HG02870 (cell line): ENCODE measurements around the gene B3GALT5.

Experiments used
- ATAC-seq: cut with Tn5 transposase; IDR thresholded peaks from one replicate; pipeline ENCODE4 v1.9.1; 2021; ENCODE audit warnings: mild to moderate bottlenecking, moderate library complexity; ENCODE audit not compliant: unreplicated experiment

B3GALT5 gene

DNA sequence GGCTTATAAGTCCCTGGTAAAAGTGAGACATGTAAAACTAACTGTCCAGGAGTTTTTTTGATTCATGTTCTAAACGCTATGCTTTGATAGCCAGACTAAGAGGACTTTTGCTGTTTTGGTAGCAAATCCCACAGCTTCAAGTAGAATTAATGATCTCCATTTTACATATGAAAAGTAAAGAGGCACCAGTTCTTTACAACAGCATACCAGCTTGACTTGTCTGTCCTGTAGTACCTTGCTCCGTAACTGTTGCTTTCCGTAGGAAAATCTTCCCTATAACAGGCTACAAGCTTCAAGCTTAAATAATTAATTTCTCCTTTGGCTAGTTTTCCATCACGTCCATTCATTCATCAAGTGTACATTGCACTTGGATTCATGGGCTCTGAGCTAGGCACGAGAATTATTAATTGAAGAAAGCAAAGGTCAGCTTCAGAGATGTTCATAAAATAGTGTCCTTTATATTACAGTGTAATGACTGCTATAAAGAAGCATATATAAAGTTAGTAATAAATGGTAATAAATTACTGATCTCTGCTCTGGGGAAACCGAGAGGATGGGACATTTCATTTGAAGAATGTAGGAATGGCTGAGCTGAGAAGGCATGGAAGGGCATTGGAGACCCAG is 29.2 kb downstream of the B3GALT5 start:
- no peak for ATAC-seq

GRCh38 chr21:39644062-39644560 is 31.4 kb downstream of the B3GALT5 start:
- no peak for ATAC-seq

DNA sequence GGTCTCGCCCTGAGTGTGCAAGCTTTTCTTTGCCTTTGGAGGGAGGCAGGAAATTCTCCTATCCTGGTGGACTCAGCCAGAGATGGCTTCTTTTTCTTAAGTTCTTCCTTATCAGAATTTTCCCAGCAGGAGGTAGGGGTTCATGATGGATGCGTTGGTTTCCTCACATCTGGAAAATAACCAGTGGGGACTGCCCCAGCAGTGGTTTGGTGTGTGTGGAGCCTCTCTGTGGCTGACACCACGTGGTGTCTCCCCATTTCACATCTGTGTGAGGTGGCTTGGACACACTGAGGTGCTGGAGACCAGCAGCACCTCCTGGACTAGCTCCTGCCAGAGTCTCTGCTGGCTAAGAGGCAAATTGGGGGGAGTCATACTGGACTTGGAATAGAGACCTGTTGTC is 32.6 kb downstream of the B3GALT5 start:
- ATAC-seq, result no peak

- ATAC-seq, result no peak
Observed at GRCh38 chr21:39647476-39647875, 34.7 kb downstream of the B3GALT5 start.

DNA sequence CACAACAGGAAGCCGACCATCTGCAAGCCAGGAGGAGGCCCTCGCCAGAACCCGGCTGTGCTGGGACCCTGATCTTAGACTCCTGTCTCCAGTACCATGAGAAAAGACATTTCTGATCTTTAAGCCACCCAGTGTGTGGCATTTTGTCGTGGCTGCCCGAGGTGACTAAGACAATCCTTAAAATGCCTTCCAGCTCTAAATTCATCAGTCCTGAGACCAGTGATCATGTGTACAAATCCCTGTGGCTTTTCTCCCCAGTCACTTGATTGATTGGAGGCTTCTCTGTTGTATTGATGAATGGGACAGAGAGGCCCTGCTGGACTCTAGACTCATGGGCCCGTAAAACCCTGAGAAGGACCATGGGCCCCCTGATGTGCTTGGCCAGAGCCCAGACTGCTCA is 36.1 kb downstream of the B3GALT5 start:
- no peak for ATAC-seq

- ATAC-seq, result no peak
Observed at GRCh38 chr21:39649526-39649925, 36.8 kb downstream of the B3GALT5 start.

GRCh38 chr21:39650306-39650705 is 37.6 kb downstream of the B3GALT5 start:
- ATAC-seq, result no peak

GRCh38 chr21:39650801-39651200 is 38.1 kb downstream of the B3GALT5 start:
- ATAC-seq, result no peak

GRCh38 chr21:39651206-39651605 is 38.5 kb downstream of the B3GALT5 start:
- no peak for ATAC-seq

GRCh38 chr21:39654951-39655350 is 42.2 kb downstream of the B3GALT5 start:
- ATAC-seq, result no peak

DNA sequence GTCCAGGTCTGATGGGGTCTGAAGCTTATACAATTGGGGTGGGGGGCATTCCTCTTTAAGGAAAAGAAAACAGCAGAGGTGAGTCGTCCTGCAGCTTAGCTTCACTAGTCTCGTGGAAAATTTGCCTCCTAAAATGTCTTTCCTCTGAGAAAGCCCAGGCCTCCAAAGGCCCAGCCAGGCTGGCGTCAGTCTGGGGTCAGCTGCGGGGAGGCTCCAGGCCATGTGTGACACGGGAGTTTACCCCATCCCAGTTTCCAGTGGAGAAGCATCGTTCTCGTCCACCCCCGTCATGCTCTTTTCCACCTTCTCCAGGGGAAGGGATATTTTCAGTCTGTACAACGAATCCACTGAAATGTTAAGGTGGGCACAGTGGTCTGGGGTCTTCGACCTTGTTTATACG is 42.8 kb downstream of the B3GALT5 start:
- ATAC-seq, result no peak

DNA sequence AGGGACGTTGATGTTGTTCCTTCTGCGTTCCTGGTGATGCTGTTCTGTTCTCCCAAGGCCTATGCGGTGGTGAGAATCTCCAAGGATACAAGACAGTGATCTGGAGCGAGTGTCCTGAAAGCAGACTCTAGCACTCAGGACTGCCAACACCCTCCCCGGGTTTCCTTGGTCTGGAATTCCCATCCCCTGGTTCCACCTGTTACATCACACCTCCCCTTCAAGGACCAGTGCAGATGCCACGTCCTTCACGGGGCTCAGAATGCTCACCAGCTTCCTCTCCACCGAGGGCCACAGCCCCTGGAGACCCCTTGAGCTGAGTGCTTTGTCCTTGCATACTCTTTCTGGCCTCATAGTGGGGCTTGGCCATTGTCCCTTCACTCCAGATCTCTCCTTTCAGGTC is 43.5 kb downstream of the B3GALT5 start:
- no peak for ATAC-seq

DNA sequence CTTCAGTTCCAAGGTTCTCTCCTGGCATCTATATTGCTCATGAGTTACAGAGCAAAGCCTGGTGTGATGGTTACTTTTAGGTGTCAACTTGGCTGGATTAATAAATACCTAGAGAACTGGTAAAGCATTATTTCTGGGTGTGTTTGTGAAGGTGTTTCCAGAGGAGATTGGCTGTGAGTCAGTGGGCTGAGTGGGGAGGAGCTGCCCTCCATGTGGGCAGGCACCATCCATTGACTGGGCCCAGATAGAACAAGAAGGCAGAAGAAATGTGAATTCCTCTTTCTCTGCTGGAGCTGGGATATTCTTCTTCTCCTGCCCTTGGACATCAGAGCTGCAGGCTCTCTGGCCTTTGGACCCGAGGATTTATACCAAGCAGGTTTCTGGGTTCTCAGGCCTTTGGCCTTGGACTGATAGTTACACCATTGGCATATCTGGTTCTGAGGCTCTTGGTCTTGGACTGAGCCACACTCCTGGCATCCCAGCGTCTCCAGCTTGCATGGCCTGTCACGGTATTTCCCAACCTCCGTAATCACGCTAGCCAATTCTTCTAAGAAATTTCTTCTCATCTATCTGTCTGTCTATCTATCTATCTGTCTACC is 44.5 kb downstream of the B3GALT5 start:
- ATAC-seq, result no peak

DNA sequence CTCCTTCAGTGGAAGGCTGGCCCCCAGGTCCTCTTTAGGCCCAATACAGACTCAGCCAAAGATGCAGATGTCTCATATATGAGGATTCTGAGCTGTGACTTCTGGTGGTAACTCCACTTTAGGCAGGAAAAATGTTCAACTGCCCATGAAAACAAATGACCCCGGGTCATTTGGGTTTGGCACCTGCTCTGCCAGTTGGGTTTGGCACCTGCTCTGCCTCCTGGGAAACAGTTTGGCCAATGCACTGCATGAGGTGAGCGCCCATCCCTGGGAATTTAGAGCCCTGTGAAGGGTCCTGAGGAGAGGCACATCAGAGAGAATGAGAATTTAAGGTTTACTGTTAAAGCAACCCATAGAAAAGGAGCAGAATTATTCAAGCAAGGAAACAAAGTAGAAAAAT is 45.3 kb downstream of the B3GALT5 start:
- ATAC-seq, result no peak

- no peak for ATAC-seq
Observed at GRCh38 chr21:39659070-39659815, 46.5 kb downstream of the B3GALT5 start.

DNA sequence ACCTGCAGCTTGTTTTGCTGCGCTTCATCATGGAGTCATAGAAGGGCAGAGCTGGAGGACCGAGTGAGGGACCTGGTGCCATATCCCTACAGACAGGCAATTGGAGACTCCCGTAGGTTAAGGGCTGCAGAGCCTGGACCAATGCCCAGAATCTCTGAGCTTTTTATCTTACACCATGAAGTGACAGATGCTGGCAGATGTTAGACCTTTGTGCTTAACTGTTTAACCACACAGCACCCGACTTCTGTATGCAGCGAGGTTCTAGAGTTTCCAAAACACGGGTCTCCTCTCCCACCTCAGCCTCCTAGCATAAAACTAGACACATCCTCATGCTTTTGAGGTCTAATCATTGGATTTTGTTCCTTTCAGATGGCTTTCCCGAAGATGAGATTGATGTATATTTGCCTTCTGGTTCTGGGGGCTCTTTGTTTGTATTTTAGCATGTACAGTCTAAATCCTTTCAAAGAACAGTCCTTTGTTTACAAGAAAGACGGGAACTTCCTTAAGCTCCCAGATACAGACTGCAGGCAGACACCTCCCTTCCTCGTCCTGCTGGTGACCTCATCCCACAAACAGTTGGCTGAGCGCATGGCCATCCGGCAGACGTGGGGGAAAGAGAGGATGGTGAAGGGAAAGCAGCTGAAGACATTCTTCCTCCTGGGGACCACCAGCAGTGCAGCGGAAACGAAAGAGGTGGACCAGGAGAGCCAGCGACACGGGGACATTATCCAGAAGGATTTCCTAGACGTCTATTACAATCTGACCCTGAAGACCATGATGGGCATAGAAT is 47.6 kb downstream of the B3GALT5 start:
- no peak for ATAC-seq

DNA sequence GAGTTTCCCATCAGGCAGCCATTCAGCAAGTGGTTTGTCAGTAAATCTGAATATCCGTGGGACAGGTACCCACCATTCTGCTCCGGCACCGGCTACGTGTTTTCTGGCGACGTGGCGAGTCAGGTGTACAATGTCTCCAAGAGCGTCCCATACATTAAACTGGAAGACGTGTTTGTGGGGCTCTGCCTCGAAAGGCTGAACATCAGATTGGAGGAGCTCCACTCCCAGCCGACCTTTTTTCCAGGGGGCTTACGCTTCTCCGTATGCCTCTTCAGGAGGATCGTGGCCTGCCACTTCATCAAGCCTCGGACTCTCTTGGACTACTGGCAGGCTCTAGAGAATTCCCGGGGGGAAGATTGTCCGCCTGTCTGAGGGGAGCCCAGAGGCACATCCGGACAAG is 48.4 kb downstream of the B3GALT5 start:
- ATAC-seq, result no peak

- ATAC-seq, result no peak
Observed at GRCh38 chr21:39661740-39662139, 49.0 kb downstream of the B3GALT5 start.

DNA sequence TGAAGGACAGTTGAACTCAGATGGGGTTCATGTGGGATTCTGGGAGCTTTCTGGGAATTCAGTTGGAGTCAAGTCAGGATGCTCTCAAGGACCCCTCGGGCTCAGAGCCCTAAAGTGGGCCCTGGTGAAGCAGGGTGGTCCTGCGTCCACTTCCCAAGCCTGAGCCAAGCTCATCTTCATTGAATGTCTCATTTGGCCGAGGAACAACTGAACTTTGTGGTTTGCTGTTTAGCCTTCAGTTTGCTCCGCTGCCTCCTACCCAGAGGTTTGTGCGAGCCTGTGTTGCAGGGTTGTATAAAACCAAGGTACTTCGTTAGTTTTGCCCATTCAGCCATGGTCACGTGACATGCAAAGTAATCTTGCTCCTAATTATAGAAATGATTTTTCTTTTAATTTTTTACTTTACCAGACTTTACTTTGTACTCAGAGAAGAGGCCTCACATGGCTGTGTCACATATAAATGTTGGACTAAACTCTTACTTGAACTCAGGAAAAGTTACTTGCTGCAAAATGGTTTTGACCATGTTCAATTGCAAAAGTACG is 49.7 kb downstream of the B3GALT5 start:
- no peak for ATAC-seq

DNA sequence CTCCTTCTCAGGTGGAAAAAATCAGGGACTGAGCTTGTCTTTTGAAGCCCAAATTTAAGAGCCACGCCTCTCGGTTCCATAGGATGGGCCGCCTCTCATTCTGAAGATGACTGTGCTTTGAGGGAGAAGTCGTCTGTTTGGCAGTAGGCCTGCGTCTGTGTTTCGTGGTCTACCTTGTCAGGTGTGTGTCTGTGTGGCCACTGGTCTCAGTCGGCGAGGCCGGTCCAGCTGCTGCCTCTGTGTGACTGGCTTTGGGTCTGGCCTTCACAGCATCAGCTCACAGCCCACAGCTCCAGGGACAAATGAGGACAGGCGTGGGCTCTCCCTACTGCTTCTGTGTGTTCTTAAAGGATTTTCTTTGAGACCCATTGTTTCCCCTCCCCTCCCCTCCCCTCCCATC is 50.3 kb downstream of the B3GALT5 start:
- no peak for ATAC-seq
